Type B pancreatic cell (in vitro differentiated cells): ENCODE measurements around the gene MYL5. TPM values are rescaled to one million over a fixed set of nuclear protein-coding genes. Genes with fewer than 3 reads are reported as not detected.

ENCODE experiments used
- DNase-seq: peaks from one replicate; pipeline ENCODE4 v3.0.0; 2021; ENCODE audit warnings: mixed read lengths; ENCODE audit not compliant: unreplicated experiment; ENCODE audit errors: extremely low spot score
- H3K27ac Mint-ChIP-seq: 2 replicates; pipeline ENCODE4 v1.8.0; 2021; ENCODE audit warnings: mild to moderate bottlenecking, mixed read lengths
- H3K27me3 Mint-ChIP-seq: 2 replicates; pipeline ENCODE4 v1.8.0; 2021; ENCODE audit warnings: mixed read lengths
- H3K36me3 Mint-ChIP-seq: 2 replicates; pipeline ENCODE4 v1.8.0; 2021; ENCODE audit warnings: mixed read lengths
- H3K4me1 Mint-ChIP-seq: one replicate; pipeline ENCODE4 v1.8.0; 2021; ENCODE audit warnings: mixed read lengths; ENCODE audit not compliant: unreplicated experiment
- H3K4me3 Mint-ChIP-seq: 2 replicates; pipeline ENCODE4 v1.8.0; 2021; ENCODE audit warnings: mild to moderate bottlenecking, mixed read lengths
- H3K9me3 Mint-ChIP-seq: 2 replicates; pipeline ENCODE4 v1.8.0; 2021; ENCODE audit warnings: mixed read lengths
- CTCF ChIP-seq: fragments of 200-600 bp; sonication (generic); conservative IDR thresholded peaks from 2 replicates; pipeline ENCODE4 v1.5.0; 2021; ENCODE audit warnings: antibody characterized with exemption, mild to moderate bottlenecking
- total RNA-seq: library from RNA; stranded (reverse); gene quantifications from 2 replicates; pipeline ENCODE4 v1.2.1, GENCODE V29; 2021; ENCODE audit warnings: low replicate concordance

MYL5 gene
- total RNA-seq, 1 donor from 2014 or later: 20.2 TPM

GRCh38 chr4:650461-650860 is 23.9 kb upstream of the MYL5 start:
- Mint-ChIP-seq H3K27ac (no peak overlapping the region), H3K36me3 (no peaks in the 10 kb centered on the region), H3K4me1 (peaks cover 6% of the 10 kb centered on the region), H3K27me3 (no peaks in the 10 kb centered on the region), H3K4me3 (no peak overlapping the region), H3K9me3 (no peaks in the 10 kb centered on the region)
- no peak for TF ChIP-seq CTCF
- DNase-seq: no peak

GRCh38 chr4:650951-651883 is 23.1 kb upstream of the MYL5 start:
- Mint-ChIP-seq H3K4me3 (no peak overlapping the region), H3K27ac (no peak overlapping the region), H3K36me3 (no peaks in the 10 kb centered on the region), H3K27me3 (no peaks in the 10 kb centered on the region), H3K9me3 (no peaks in the 10 kb centered on the region), H3K4me1 (peaks cover 6% of the 10 kb centered on the region)
- DNase-seq: no peak
- TF ChIP-seq CTCF: no peak

- no peak overlapping the region for H3K27ac Mint-ChIP-seq
Observed at GRCh38 chr4:651884-652642, 22.3 kb upstream of the MYL5 start.

GRCh38 chr4:653080-653821 is 21.1 kb upstream of the MYL5 start:
- no peak for DNase-seq
- Mint-ChIP-seq H3K4me3 (no peak overlapping the region), H3K9me3 (no peaks in the 10 kb centered on the region)

More at GRCh38 chr4:651884-652642, 22.3 kb upstream of the MYL5 start:
- Mint-ChIP-seq H3K4me1 (peaks cover 6% of the 10 kb centered on the region), H3K27me3 (no peaks in the 10 kb centered on the region), H3K9me3 (no peaks in the 10 kb centered on the region), H3K4me3 (no peak overlapping the region), H3K36me3 (no peaks in the 10 kb centered on the region)
- no peak for TF ChIP-seq CTCF
- DNase-seq: no peak

More at GRCh38 chr4:653080-653821, 21.1 kb upstream of the MYL5 start:
- Mint-ChIP-seq H3K27ac (no peak overlapping the region), H3K4me1 (peaks cover 4% of the 10 kb centered on the region), H3K36me3 (no peaks in the 10 kb centered on the region), H3K27me3 (no peaks in the 10 kb centered on the region)
- TF ChIP-seq CTCF: no peak
